H1 (cell line): ENCODE measurements around the gene SSH2. TPM values are rescaled to one million over a fixed set of nuclear protein-coding genes. Genes with fewer than 3 reads are reported as not detected.

ENCODE experiments used
- CEBPB ChIP-seq: IDR thresholded peaks from 2 replicates; pipeline ENCODE4 v1.6.1; 2012; ENCODE audit warnings: low read depth, low read length
- FOSL1 ChIP-seq: IDR thresholded peaks from 2 replicates; pipeline ENCODE4 v1.6.1; 2011; ENCODE audit warnings: mild to moderate bottlenecking, low read depth, low read length, moderate library complexity; ENCODE audit not compliant: insufficient read depth
- GTF2F1 ChIP-seq: IDR thresholded peaks from 2 replicates; pipeline ENCODE4 v1.6.1; 2012; ENCODE audit warnings: low read depth, low read length, improper control_type of control experiment, borderline replicate concordance
- HDAC2 ChIP-seq, 2 experiments: fragments of 300-600 bp in 1 of 2; sonication (generic) in 1 of 2; IDR thresholded peaks; 2 replicates each; pipeline ENCODE4 v1.6.1; 2011 to 2012; ENCODE audit warnings: low read depth in 2 of 2, low read length in 2 of 2, mild to moderate bottlenecking in 2 of 2, moderate library complexity in 2 of 2, borderline replicate concordance in 1 of 2, inconsistent platforms in 1 of 2
- KDM4A ChIP-seq: IDR thresholded peaks from one replicate; pipeline ENCODE4 v1.7.1; 2012; ENCODE audit warnings: low read depth, mild to moderate bottlenecking, moderate library complexity, low read length, inconsistent platforms; ENCODE audit not compliant: severe bottlenecking
- NRF1 ChIP-seq: IDR thresholded peaks from 2 replicates; pipeline ENCODE4 v1.6.1; 2011; ENCODE audit warnings: mild to moderate bottlenecking, low read depth, low read length, improper control_type of control experiment
- SP4 ChIP-seq: IDR thresholded peaks from 2 replicates; pipeline ENCODE4 v1.6.1; 2012; ENCODE audit warnings: low read length, inconsistent platforms
- TAF7 ChIP-seq: optimal IDR thresholded peaks from 2 replicates; pipeline ENCODE3; 2011; ENCODE audit warnings: low read depth, mild to moderate bottlenecking, inconsistent platforms, low read length, moderate library complexity, borderline replicate concordance
- ZNF274 ChIP-seq: IDR thresholded peaks from 2 replicates; pipeline ENCODE4 v1.7.0; 2012; ENCODE audit warnings: low read length, borderline replicate concordance; ENCODE audit errors: extremely low read depth
- polyA plus RNA-seq, 7 experiments: library from polyadenylated mRNA; depleted of rRNA in 3 of 7; stranded (reverse) in 5 of 7; unstranded in 2 of 7; fragments of >200 nt in 5 of 7; fragments of 200-250 nt in 2 of 7; gene quantifications; 1 replicate in 5 of 7; 2 replicates in 1 of 7; 4 replicates in 1 of 7; pipeline versions ENCODE4 v1.2.1 to v1.2.3, GENCODE V29; 2011 to 2013; ENCODE audit warnings: missing spikeins in 2 of 7, mixed read lengths in 2 of 7
- total RNA-seq: library from RNA; stranded (reverse); fragmentation: NEBNext Ultra II Directional; extraction: Animal tissue kit (Norgen Biotek cat#: 25700); gene quantifications from 2 replicates; pipeline ENCODE4 v1.2.1, GENCODE V29; 2021
- TF ChIP-seq, protein P1 (sequence below): fragments of 300-600 bp; sonication (generic); IDR thresholded peaks from 2 replicates; pipeline ENCODE4 v1.7.1; 2012; ENCODE audit warnings: low read length, moderate library complexity, mild to moderate bottlenecking, inconsistent platforms; ENCODE audit not compliant: insufficient replicate concordance

Gene SSH2
- total and polyA plus RNA-seq, 2 of the 8 experiments (the other 6 are each of a cell fraction or from before 2014, with no cell fraction given) = 5.2 to 15.9 TPM

DNA sequence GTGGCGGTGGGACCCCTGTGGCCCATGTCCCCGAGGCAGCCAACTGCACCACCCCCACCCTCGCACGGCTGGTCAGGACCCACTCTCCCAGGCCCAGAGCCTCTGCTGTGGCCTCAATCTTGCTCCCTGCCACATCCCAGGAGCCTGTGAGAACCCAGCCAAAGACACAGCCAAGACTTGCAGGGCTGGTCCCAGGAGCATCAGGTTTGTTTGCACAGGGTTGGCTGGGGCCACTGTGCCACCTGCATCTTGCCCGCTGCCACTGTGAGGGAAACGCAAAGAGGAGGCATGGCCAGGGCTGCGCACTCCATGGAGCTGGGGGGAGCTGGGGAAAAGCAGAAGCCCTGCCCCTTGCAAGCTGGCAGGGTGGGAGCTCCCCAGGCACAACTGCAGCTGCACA, 92.5 kb downstream of the SSH2 start (continued):
- TF ChIP-seq, protein P1, sequence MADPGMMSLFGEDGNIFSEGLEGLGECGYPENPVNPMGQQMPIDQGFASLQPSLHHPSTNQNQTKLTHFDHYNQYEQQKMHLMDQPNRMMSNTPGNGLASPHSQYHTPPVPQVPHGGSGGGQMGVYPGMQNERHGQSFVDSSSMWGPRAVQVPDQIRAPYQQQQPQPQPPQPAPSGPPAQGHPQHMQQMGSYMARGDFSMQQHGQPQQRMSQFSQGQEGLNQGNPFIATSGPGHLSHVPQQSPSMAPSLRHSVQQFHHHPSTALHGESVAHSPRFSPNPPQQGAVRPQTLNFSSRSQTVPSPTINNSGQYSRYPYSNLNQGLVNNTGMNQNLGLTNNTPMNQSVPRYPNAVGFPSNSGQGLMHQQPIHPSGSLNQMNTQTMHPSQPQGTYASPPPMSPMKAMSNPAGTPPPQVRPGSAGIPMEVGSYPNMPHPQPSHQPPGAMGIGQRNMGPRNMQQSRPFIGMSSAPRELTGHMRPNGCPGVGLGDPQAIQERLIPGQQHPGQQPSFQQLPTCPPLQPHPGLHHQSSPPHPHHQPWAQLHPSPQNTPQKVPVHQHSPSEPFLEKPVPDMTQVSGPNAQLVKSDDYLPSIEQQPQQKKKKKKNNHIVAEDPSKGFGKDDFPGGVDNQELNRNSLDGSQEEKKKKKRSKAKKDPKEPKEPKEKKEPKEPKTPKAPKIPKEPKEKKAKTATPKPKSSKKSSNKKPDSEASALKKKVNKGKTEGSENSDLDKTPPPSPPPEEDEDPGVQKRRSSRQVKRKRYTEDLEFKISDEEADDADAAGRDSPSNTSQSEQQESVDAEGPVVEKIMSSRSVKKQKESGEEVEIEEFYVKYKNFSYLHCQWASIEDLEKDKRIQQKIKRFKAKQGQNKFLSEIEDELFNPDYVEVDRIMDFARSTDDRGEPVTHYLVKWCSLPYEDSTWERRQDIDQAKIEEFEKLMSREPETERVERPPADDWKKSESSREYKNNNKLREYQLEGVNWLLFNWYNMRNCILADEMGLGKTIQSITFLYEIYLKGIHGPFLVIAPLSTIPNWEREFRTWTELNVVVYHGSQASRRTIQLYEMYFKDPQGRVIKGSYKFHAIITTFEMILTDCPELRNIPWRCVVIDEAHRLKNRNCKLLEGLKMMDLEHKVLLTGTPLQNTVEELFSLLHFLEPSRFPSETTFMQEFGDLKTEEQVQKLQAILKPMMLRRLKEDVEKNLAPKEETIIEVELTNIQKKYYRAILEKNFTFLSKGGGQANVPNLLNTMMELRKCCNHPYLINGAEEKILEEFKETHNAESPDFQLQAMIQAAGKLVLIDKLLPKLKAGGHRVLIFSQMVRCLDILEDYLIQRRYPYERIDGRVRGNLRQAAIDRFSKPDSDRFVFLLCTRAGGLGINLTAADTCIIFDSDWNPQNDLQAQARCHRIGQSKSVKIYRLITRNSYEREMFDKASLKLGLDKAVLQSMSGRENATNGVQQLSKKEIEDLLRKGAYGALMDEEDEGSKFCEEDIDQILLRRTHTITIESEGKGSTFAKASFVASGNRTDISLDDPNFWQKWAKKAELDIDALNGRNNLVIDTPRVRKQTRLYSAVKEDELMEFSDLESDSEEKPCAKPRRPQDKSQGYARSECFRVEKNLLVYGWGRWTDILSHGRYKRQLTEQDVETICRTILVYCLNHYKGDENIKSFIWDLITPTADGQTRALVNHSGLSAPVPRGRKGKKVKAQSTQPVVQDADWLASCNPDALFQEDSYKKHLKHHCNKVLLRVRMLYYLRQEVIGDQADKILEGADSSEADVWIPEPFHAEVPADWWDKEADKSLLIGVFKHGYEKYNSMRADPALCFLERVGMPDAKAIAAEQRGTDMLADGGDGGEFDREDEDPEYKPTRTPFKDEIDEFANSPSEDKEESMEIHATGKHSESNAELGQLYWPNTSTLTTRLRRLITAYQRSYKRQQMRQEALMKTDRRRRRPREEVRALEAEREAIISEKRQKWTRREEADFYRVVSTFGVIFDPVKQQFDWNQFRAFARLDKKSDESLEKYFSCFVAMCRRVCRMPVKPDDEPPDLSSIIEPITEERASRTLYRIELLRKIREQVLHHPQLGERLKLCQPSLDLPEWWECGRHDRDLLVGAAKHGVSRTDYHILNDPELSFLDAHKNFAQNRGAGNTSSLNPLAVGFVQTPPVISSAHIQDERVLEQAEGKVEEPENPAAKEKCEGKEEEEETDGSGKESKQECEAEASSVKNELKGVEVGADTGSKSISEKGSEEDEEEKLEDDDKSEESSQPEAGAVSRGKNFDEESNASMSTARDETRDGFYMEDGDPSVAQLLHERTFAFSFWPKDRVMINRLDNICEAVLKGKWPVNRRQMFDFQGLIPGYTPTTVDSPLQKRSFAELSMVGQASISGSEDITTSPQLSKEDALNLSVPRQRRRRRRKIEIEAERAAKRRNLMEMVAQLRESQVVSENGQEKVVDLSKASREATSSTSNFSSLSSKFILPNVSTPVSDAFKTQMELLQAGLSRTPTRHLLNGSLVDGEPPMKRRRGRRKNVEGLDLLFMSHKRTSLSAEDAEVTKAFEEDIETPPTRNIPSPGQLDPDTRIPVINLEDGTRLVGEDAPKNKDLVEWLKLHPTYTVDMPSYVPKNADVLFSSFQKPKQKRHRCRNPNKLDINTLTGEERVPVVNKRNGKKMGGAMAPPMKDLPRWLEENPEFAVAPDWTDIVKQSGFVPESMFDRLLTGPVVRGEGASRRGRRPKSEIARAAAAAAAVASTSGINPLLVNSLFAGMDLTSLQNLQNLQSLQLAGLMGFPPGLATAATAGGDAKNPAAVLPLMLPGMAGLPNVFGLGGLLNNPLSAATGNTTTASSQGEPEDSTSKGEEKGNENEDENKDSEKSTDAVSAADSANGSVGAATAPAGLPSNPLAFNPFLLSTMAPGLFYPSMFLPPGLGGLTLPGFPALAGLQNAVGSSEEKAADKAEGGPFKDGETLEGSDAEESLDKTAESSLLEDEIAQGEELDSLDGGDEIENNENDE = no peak
- TF ChIP-seq HDAC2 (IDR thresholded peaks at IDR 0.05; ENCODE audit: borderline replicate concordance in 1 of 2, low read depth in 2 of 2, low read length in 2 of 2) (no peak), SP4 (no peak), CEBPB (no peak), NRF1 (no peak), FOSL1 (no peak), GTF2F1 (no peak), TAF7 (no peak), ZNF274 (no peak), KDM4A (no peak)
- TF ChIP-seq, all 59 proteins: peak for 0
